ENCODE data around the gene DHRS4. TPM values are rescaled to one million over a fixed set of nuclear protein-coding genes. Genes with fewer than 3 reads are reported as not detected.
A peak's percentile ranks its signal among the peaks of the same experiment; 100 is the strongest.
"Not testable (repeated sequence)": the region's sequence is repeated elsewhere in the genome, so short reads cannot be mapped to it uniquely, and the experiment has no call there.

Gene DHRS4
- total RNA-seq, 1 donor from 2014 or later: 26.9 TPM

DNA sequence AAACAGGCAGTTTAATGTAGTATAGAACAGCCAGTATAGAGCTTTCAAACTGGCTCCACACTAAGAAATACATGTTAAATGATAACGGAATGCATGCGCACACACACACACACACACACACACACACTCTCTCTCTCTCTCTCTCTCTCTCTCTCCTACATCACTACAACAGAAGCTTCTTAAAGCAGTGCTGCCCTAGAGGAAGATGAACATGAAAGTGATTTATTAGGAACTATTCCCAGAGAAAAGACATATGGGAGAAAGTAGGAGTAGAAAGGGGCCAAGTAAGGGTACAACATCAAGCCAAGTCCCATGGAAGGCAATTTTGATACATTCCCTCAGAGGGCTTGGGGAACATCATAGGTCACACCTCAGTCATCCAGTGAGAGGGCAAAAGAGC, 16.4 kb upstream of the DHRS4 start:
- no peak for ATAC-seq
- intact Hi-C loops (cut with micrococcal nuclease): loop anchor here (10.0 kb wide), 1 partner anchor 302 kb away; the partner anchor contains the start of gene DHRS2
- no peak for DNase-seq

DNA sequence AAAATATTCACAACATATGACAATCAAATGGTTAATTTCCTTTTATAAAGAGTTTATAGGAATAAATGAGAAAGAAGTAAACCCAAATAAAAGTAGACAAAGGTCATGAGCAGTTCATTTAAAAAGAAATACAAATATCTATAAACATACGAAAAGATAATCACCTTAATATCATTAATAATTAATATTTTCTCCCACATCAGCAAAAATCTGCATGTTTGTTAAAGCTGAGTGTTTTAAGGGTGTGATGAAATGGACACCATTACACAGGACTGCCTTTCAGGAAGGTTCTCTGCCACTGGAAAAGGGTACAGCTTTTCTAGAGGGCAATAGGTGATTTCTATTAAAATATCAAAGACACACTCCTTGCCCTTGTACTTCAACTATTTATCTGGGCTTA, 14.7 kb upstream of the DHRS4 start:
- DNase-seq (no peak), ATAC-seq (no peak)
- intact Hi-C loops (cut with micrococcal nuclease): loop anchor here (10.0 kb wide), 1 partner anchor 304 kb away; the partner anchor contains the start of gene DHRS2

DNA sequence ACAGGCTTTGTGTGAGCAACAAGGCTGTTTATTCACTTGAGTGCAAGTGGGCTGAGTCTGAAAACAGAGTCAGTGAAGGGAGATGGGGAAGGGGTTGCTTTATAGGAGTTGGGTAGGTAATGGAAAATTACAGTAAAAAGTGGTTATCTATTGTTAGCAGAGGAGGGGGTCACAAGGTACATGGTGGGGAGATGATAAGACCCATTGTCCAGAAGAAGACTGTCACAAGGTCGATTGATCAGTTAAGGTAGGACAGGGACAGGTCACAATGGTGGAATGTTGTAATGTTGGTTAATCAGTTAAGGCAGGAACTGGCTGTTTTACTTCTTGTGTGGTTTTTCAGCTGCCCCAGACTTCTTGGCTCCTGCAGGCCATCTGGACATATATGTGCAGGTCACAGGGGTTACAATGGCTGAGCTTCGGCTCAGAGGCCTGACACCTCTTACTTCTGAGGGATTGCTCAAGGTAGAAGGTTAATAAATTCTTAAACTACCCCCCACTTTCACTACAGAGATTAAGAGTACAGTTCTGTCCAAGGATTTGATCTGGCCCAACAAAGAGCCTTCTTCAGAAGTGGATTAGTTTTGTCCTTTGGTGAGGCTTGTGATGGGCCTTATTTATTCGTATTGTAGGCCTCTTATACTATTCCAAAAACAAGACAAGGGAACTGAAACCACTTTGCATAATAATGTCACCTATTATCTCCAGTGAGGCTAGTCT, 13.8 kb upstream of the DHRS4 start:
- no peak for DNase-seq
- intact Hi-C loops (cut with micrococcal nuclease): loop anchor here (10.0 kb wide), 1 partner anchor 305 kb away; the partner anchor contains the start of gene DHRS2
- ATAC-seq: no peak

DNA sequence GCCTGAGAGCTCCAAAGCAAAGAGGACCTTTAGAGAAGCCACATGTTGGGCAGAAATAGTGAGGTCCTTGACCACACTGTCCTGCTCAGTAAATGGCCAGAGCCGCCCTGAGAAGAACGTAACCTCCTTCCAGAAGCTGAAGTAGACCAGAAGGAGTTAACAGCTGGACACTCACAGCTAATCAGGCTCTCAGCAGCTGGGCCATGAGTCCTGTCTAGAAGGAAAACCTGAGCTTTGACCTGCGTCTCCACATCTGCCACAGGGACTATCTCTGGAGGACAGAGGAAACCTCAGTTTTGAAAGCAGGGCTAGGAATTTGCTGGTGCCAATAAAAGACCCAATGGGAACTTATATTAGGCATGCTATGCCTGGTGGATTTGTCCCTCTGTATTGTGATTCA, 12.3 kb upstream of the DHRS4 start:
- intact Hi-C loops (cut with micrococcal nuclease): no loop called here
- ATAC-seq (no peak), DNase-seq (no peak)

DNA sequence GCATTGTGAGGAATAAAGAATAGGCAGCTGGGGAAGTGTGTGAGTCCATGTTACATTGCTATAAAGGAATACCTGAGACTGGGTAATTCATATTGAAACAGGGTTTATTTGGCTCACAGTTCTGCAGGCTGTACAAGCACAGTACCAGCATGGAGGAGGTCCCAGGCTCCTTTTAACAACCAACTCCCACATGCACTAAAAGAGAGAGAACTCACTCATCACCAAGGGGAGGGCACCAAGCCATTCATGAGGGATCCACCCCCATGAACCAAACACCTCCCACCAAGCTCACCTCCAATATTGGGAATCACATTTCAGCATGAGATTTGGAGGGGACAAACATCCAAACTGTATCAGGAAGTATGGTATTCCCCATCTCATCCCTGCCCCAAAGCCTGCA, 11.9 kb upstream of the DHRS4 start:
- intact Hi-C loops (cut with micrococcal nuclease): no loop called here
- DNase-seq (no peak), ATAC-seq (no peak)

DNA sequence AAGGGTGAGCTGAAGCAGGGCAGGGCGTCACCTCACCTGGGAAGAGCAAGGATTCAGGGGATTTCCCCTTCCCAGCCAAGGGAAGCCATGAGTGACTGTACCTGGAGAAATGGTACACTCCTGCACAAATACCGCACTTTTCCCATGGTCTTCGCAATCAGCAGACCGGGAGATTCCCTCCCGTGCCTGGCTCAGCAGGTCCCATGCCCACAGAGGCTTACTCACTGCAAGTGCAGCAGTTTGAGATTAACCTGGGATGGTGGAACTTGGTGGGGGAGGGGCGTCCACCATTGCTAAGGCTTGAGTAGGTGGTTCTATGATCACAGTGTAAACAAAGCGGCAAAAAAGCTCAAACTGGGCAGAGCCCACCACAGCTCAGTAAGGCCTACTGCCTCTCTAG, 11.0 kb upstream of the DHRS4 start:
- intact Hi-C loops (cut with micrococcal nuclease): no loop called here
- ATAC-seq: no peak
- no peak for DNase-seq

DNA sequence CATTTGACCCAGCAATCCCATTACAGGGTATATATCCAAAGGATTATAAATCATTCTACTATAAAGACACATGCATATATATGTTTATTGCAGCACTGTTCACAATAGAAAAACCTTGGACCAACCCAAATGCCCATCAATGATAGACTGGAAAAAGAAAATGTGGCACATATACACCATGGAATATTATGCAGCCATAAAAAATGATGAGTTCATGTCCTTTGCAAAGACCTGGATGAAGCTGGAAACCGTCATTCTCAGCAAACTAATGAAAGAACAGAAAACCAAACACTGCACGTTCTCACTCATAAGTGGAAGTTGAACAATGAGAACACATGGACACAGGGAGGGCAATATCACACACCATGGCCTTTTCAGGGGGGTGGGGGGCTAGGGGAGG, 4.5 kb upstream of the DHRS4 start:
- ATAC-seq; DNase-seq; intact Hi-C loops (cut with micrococcal nuclease): not testable (repeated sequence)

DNA sequence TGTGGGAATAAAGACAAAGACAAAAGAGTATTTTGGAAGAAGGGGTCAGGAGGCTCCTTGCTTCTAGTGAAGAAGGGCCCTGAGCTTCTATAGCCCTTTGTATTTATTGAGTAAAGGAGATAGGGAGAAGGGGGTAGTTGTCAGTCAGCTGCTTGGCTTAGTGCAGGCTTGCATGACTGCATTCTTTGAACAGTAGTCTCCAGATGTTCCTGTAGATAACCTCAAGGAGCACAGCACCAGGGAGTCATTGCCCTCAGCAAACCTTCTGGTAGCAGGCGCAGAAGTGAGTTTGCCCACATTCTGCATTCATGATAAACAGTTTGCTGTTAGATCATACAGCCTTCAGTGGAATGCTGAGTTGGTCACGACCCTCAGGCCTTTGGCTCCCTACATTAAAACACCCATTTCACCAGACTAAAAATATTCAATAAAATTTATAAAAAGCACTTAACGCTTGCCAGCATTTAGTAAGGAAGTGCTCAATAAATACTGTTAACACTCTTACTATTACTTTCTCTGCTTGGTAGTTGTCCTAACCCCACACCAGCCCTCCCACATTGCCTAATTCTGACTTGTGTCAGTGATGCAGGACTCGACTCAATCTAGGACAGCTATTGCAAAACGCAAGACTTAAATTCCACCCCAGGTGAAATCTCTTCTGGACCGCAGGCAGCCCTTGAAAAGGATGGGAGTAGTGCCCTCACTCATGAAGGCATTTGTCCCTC, 3.0 kb upstream of the DHRS4 start:
- ATAC-seq: no peak
- intact Hi-C loops (cut with micrococcal nuclease): no loop called here
- DNase-seq: no peak

DNA sequence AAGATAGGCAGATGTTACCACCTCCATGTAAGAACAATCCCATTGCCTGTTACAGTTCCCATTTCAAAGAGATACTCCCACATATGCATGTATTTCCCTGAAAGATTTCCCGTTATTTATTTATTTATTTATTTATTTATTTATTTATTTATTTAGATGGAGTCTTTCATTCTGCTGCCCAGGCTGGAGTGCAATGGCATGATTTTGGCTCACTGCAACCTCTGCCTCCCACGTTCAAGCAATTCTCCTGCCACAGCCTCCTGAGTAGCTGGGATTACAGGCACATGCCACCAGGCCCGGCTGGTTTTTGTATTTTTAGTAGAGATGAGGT, 2.5 kb upstream of the DHRS4 start:
- ATAC-seq; intact Hi-C loops (cut with micrococcal nuclease); DNase-seq: not testable (repeated sequence)

DNA sequence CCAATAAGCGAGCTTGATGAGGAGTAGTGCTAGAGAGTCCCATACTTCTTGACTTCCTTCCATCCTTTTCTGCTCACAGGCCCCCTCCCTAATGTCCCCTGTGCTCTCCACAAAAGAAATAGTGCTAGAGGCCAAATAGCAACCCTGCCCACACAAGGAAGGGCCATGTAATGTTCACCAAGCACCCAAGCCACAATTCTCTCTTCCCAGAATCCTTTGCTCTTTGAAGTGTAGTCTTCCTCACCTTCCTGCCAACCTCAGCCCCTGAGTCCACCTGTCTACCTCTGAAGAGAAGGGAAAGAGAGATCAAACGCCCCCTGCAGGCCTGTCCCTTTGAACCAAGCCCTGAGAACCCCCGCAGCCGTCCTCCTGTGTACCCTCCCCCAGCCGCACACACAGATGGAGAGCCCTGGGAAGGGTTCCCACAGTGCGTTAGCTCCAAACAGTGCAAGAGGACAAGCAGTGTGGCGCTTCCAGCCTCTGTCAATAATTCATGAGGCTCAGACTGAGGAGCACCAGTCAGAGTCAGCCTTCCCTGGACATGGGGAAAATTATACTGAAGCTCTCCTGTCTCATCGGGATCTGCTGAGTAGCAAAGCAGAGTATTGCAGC, 1.9 kb upstream of the DHRS4 start:
- intact Hi-C loops (cut with micrococcal nuclease): no loop called here
- no peak for ATAC-seq
- DNase-seq: peak; percentile 29

DNA sequence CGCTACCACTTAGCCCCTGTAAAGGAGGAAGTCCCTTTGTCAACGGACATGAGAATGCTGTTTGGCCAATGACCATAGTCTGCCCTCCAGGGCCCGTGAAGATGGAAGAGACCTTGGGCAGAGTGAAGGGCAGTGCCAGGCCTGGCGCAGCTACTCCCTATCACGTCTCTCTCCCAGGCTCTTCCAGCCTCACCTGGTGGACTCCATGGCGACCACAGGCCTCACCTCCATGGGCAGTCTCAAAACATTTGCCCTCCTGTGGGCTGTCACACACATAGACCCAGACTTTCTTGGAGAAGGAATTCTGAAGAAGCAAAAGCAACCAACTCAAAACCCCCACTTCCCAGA, 480 bp upstream of the DHRS4 start:
- DNase-seq (peak; percentile 26), ATAC-seq (peak; percentile 5)
- intact Hi-C loops (cut with micrococcal nuclease): not testable (repeated sequence)

DNA sequence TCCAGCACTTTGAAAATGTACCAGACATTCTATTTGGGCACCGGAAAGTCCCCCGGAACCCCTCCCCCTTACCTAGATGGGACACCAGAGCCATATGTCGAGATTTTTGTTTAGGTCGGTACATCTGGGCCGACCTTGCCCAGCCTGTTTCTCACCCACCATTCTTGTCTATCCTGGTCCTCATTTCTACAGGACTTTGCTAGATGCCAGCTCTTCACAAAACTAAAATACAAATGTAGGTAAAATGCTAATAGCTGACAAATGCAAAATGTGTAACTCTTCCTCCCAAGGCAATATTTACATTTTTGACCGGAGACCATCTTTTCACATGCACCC, 677 bp downstream of the DHRS4 start:
- ATAC-seq; intact Hi-C loops (cut with micrococcal nuclease); DNase-seq: not testable (repeated sequence)

DNA sequence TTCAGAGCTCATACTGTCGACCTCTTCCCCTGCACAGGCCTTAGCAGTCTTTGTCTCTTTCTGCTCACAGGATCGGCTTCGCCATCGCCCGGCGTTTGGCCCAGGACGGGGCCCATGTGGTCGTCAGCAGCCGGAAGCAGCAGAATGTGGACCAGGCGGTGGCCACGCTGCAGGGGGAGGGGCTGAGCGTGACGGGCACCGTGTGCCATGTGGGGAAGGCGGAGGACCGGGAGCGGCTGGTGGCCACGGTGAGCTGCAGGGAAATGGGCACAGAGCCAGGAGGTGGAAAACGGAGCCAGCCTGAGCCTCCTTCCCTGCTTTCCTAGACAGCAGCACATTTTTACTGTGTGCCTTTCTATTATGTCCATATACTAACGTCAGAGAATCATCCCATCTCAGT, 1.4 kb downstream of the DHRS4 start:
- peak; percentile 44 for DNase-seq
- not testable (repeated sequence) for ATAC-seq

DNA sequence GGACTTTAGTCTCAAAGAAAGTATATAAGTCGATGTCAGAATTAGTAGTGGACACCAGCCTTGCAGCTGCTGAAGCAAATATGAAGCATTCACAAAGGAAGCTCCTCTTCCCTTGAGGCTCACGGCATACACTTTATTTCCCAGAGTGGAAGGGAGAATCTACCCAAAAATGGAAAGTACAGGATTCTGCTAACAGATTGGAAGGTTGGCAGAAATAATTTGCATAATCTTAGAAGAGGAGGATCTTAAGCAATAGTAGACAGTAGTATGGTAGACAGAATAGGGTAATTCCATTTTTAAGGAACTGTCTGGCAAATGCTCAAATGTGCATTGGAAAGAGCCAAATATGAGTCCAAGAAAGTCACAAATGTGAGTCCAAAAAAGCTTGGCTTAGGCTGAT, 2.2 kb downstream of the DHRS4 start:
- ATAC-seq; DNase-seq; intact Hi-C loops (cut with micrococcal nuclease): not testable (repeated sequence)

More for the DNA sequence above, 1.4 kb downstream of the DHRS4 start:
- intact Hi-C loops (cut with micrococcal nuclease): not testable (repeated sequence)

DNA sequence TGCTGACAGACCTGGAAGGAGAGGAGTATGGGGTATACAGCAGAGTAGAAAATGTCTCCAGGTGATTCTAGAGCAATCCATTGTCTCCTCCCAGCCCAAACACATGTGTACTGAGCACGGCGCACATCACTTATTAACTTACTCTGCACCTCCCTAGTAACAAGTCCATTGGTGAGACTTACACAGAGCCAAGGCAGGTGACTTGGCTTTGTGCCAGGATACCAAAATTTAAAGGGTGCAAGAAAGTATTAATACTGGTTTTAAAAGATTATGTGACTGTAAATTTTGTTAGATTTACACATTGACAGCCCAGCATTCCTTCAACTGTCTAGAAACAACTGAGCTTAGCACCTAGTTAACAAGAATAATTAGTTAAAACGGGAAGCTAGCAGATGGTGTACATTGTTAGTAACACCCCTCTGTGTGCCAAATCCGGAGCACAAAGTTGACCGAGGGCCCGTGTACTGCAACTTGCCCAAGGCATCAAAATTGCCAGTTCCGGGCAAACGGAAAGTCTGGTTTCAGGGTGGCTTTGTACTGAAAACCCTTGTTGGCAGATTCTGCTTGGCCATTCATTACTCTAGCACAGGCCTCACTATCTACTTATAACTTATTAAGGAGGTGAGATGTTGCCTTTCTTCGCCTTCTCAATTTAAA, 4.5 kb downstream of the DHRS4 start:
- ATAC-seq, DNase-seq: not testable (repeated sequence)

DNA sequence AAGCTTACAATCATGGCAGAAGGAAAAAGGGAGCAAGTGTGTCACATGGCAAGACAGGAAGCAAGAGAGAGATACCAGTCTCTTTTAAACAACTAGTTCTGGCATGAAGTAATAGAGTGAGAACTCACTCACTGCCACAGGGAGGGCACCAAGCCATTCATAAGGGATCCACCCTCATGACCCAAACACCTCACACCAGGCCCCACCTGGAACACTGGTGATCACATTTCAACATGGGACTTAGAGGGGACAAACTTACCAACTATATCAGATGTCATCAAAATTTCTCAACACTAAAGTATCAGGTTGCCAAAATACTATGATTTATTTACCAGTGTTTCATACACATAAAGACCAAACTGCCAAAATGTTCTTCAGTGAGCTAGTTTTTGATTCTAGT, 7.3 kb downstream of the DHRS4 start:
- ATAC-seq; intact Hi-C loops (cut with micrococcal nuclease); DNase-seq: not testable (repeated sequence)

More for the DNA sequence above, 4.5 kb downstream of the DHRS4 start:
- intact Hi-C loops (cut with micrococcal nuclease): not testable (repeated sequence)

DNA sequence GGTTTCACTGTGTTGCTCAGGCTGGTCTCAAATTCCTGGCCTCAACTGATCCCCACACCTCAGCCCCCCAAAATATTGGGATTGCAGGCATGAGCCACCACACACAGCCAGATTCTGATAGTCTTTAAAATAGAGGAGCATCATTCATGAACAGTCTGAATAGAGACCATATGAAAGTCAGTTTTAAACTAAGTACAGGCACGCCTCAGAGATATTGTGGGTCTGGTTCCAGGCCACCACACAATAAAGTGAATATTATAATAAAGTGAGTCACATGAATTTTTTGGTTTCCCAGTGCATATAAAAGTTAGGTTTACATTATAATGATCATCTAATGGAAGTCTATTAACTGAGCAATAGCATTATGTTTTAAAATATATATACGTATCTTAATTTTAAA, 8.1 kb downstream of the DHRS4 start:
- DNase-seq; ATAC-seq; intact Hi-C loops (cut with micrococcal nuclease): not testable (repeated sequence)

DNA sequence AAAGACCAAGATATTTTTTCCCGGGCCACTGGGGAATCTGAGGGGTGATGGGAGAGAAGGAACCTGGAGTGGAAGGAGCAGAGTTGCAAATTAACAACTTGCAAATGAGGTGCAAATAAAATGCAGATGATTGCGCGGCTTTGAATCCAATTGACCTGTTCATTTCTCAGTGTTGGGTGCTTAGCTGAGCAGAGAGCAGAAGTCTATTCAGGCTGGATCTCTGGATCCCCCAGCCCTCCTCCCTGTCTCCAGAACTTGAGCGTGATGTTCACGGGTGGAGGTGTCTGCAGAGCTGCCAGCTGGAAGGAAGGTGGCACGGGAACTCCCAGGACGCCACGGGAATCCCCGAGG, 15.5 kb downstream of the DHRS4 start:
- ATAC-seq; DNase-seq; intact Hi-C loops (cut with micrococcal nuclease): not testable (repeated sequence)

DNA sequence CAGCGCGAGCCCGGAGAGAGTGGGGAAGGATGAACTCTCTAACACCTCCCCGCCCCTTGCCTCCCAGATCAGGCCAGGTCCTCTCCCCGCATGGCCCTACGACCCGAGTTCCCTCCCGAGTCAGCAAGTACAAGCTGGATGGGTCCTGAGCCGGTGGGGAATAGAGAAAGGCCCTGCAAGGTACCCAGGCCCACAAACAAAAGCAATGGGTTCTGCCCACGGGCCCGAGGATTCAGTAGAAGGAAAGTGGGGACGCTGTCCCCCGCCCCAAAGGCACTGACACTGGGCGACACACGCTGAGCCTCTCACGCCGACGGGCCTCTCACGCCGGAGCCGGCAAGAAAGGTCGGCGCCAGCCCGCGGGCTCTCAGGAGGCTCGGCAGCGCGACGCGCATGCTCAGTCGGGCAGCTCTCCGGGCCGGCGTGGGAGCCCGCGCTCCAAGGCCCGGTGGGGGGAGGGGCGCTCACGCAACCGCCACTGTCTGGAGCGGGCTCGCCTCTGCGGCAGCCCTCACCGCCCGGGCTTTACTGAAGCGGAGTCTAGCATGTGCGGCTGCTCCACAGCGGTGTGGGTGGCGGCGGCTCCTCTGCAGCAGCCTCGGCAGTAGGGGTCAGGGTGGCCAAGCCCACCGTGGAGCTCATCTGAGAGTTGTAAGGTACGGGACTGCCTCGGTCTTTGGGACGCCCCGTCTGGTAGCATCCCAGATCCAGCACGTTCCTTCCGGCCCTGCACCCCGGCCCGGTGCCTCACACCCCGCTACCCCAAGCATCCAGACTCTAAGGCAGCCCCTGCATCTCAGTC, 16.1 kb downstream of the DHRS4 start:
- intact Hi-C loops (cut with micrococcal nuclease): not testable (repeated sequence)
- ATAC-seq (peak; percentile 94), DNase-seq (peak; percentile 70)

Measured in left ventricle myocardium superior (tissue), 1 donor.